IPS-20b (cell line): Measurements from ENCODE around the gene RABL6.
"Not testable (repeated sequence)": the region's sequence is repeated elsewhere in the genome, so short reads cannot be mapped to it uniquely, and the experiment has no call there.

Experiments used
- H3K27ac ChIP-seq: one replicate; pipeline ENCODE4 v1.5.1; 2013; ENCODE audit warnings: low read length
- H3K27me3 ChIP-seq: 2 replicates; pipeline ENCODE4 v1.6.1; 2013; ENCODE audit warnings: mild to moderate bottlenecking, low read length, inconsistent platforms; ENCODE audit not compliant: insufficient read depth
- H3K36me3 ChIP-seq: 2 replicates; pipeline ENCODE4 v1.6.1; 2013; ENCODE audit warnings: low read depth, mild to moderate bottlenecking, inconsistent platforms, low read length, moderate library complexity; ENCODE audit not compliant: insufficient read depth
- H3K4me1 ChIP-seq: 2 replicates; pipeline ENCODE4 v1.6.1; 2013; ENCODE audit warnings: mild to moderate bottlenecking, control low read depth, inconsistent platforms, low read length, moderate library complexity; ENCODE audit not compliant: insufficient read depth
- H3K4me3 ChIP-seq: 2 replicates; pipeline ENCODE4 v1.5.1; 2013; ENCODE audit warnings: mild to moderate bottlenecking, low read length, inconsistent platforms
- H3K9ac ChIP-seq: 2 replicates; pipeline ENCODE4 v1.6.1; 2013; ENCODE audit warnings: low read depth, mild to moderate bottlenecking, inconsistent platforms, low read length, moderate library complexity
- H3K9me3 ChIP-seq: 2 replicates; pipeline ENCODE4 v1.6.1; 2013; ENCODE audit warnings: mild to moderate bottlenecking, low read depth, low read length, inconsistent platforms; ENCODE audit not compliant: insufficient read depth

Gene RABL6

GRCh38 chr9:136799079-136799853 lies 8.5 kb upstream of the RABL6 start:
- H3K36me3 ChIP-seq = no peaks in the 10 kb centered on the region
- H3K9me3 ChIP-seq = no peaks in the 10 kb centered on the region
- H3K4me1 ChIP-seq = peaks cover 4% of the 10 kb centered on the region; the same call in 1 of the 2 replicates
- no peak overlapping the region for H3K9ac ChIP-seq
- H3K27ac ChIP-seq = no peak overlapping the region
- H3K27me3 ChIP-seq = peaks cover 31% of the 10 kb centered on the region
- H3K4me3 ChIP-seq = peak overlapping the region; percentile 70; the same call in 1 of the 2 replicates

GRCh38 chr9:136799854-136800657 lies 7.7 kb upstream of the RABL6 start:
- H3K36me3 ChIP-seq = no peaks in the 10 kb centered on the region
- H3K4me1 ChIP-seq = peaks cover 4% of the 10 kb centered on the region; the same call in 1 of the 2 replicates
- no peak overlapping the region for H3K27ac ChIP-seq
- H3K27me3 ChIP-seq = peaks cover 31% of the 10 kb centered on the region
- no peaks in the 10 kb centered on the region for H3K9me3 ChIP-seq
- H3K4me3 ChIP-seq = peak overlapping the region; percentile 85
- peak overlapping the region; percentile 54; the same call in 1 of the 2 replicates for H3K9ac ChIP-seq

GRCh38 chr9:136802321-136802720 lies 5.4 kb upstream of the RABL6 start:
- peaks cover 5% of the 10 kb centered on the region; the same call in 1 of the 2 replicates for H3K36me3 ChIP-seq
- no peak overlapping the region for H3K4me3 ChIP-seq
- H3K9ac ChIP-seq = no peak overlapping the region
- H3K4me1 ChIP-seq = peaks cover 6% of the 10 kb centered on the region; the same call in 1 of the 2 replicates
- H3K9me3 ChIP-seq = no peaks in the 10 kb centered on the region
- H3K27ac ChIP-seq = no peak overlapping the region
- peaks cover 36% of the 10 kb centered on the region for H3K27me3 ChIP-seq

GRCh38 chr9:136803009-136803550 lies 4.7 kb upstream of the RABL6 start:
- not testable (repeated sequence) for H3K27ac ChIP-seq, H3K36me3 ChIP-seq, H3K4me3 ChIP-seq, H3K9ac ChIP-seq, H3K4me1 ChIP-seq, H3K9me3 ChIP-seq
- peaks cover 36% of the 10 kb centered on the region for H3K27me3 ChIP-seq

- no peak overlapping the region for H3K27ac ChIP-seq
- H3K9ac ChIP-seq = no peak overlapping the region
- H3K4me3 ChIP-seq = no peak overlapping the region
- H3K4me1 ChIP-seq = peaks cover 6% of the 10 kb centered on the region; the same call in 1 of the 2 replicates
- peaks cover 5% of the 10 kb centered on the region; the same call in 1 of the 2 replicates for H3K36me3 ChIP-seq
- H3K9me3 ChIP-seq = no peaks in the 10 kb centered on the region
- peaks cover 31% of the 10 kb centered on the region for H3K27me3 ChIP-seq
Measured at GRCh38 chr9:136803551-136804508, 3.9 kb upstream of the RABL6 start.

- no peak overlapping the region for H3K9ac ChIP-seq
- no peak overlapping the region for H3K27ac ChIP-seq
- H3K4me3 ChIP-seq = no peak overlapping the region
- H3K36me3 ChIP-seq = peaks cover 7% of the 10 kb centered on the region; the same call in 1 of the 2 replicates
- no peaks in the 10 kb centered on the region for H3K9me3 ChIP-seq
- H3K27me3 ChIP-seq = peaks cover 23% of the 10 kb centered on the region
- H3K4me1 ChIP-seq = peaks cover 7% of the 10 kb centered on the region; the same call in 1 of the 2 replicates
Measured at GRCh38 chr9:136804509-136805206, 3.1 kb upstream of the RABL6 start.

- H3K27ac ChIP-seq = no peak overlapping the region
- no peak overlapping the region for H3K4me3 ChIP-seq
- no peaks in the 10 kb centered on the region for H3K9me3 ChIP-seq
- peaks cover 8% of the 10 kb centered on the region; the same call in 1 of the 2 replicates for H3K4me1 ChIP-seq
- H3K27me3 ChIP-seq = peaks cover 21% of the 10 kb centered on the region
- no peak overlapping the region for H3K9ac ChIP-seq
- H3K36me3 ChIP-seq = peaks cover 13% of the 10 kb centered on the region; the same call in 1 of the 2 replicates
Measured at GRCh38 chr9:136805207-136805740, 2.5 kb upstream of the RABL6 start.

GRCh38 chr9:136806067-136806466 lies 1.7 kb upstream of the RABL6 start:
- Histone ChIP-seq H3K9me3 (no peaks in the 10 kb centered on the region), H3K27me3 (peaks cover 21% of the 10 kb centered on the region), H3K4me1 (peaks cover 8% of the 10 kb centered on the region; the same call in 1 of the 2 replicates), H3K4me3 (no peak overlapping the region), H3K9ac (no peak overlapping the region), H3K27ac (no peak overlapping the region), H3K36me3 (peaks cover 18% of the 10 kb centered on the region; the same call in 1 of the 2 replicates)

- Histone ChIP-seq H3K9ac (peak overlapping the region; percentile 83; the same call in 1 of the 2 replicates), H3K4me3 (peak overlapping the region; percentile 79), H3K27me3 (peaks cover 21% of the 10 kb centered on the region), H3K9me3 (no peaks in the 10 kb centered on the region), H3K27ac (no peak overlapping the region), H3K36me3 (peaks cover 25% of the 10 kb centered on the region; the same call in 1 of the 2 replicates), H3K4me1 (peaks cover 8% of the 10 kb centered on the region; the same call in 1 of the 2 replicates)
Measured at GRCh38 chr9:136806631-136807201, 1.0 kb upstream of the RABL6 start.
